GM19467 (cell line): ENCODE measurements around the gene NKIRAS2.
"Not testable (repeated sequence)": the region's sequence is repeated elsewhere in the genome, so short reads cannot be mapped to it uniquely, and the experiment has no call there.

Source experiments
- ATAC-seq: cut with Tn5 transposase; IDR thresholded peaks from one replicate; pipeline ENCODE4 v1.9.1; 2021; ENCODE audit warnings: mild to moderate bottlenecking, moderate library complexity; ENCODE audit not compliant: unreplicated experiment

Gene NKIRAS2

DNA sequence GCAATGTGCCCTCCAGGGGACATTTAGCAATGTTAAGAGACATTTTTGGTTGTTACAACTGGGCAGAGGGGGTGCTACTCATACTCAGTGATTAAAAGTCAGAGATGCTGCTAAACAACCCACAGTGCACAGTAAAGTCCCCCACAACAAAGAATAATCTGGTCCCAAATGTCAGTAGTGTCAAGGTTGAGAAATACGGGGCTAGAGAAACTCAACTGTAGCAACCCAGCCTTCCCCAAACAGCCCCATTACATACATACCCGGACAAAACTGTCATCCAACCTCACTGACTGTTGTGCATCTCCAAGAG is 23.1 kb upstream of the NKIRAS2 start:
- ATAC-seq, result no peak

DNA sequence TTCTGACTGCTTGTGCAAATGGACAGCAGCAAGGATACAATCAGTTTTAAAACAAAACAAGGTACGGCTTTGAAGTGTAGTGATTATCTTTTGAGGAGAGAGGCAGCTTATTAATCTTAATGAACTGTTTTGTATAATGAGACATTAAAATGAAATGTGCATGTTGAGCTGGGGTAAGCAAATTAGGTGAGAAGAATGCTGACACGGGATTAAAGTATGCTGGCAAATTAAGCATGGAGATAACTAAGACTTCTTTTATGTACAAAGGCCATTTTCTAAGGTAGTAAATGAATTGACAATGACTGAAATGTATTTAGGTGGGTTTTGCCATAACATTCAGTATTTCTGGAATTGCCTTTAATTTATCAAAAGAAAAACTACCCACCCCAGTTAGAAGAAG is 21.4 kb upstream of the NKIRAS2 start:
- ATAC-seq, result no peak

DNA sequence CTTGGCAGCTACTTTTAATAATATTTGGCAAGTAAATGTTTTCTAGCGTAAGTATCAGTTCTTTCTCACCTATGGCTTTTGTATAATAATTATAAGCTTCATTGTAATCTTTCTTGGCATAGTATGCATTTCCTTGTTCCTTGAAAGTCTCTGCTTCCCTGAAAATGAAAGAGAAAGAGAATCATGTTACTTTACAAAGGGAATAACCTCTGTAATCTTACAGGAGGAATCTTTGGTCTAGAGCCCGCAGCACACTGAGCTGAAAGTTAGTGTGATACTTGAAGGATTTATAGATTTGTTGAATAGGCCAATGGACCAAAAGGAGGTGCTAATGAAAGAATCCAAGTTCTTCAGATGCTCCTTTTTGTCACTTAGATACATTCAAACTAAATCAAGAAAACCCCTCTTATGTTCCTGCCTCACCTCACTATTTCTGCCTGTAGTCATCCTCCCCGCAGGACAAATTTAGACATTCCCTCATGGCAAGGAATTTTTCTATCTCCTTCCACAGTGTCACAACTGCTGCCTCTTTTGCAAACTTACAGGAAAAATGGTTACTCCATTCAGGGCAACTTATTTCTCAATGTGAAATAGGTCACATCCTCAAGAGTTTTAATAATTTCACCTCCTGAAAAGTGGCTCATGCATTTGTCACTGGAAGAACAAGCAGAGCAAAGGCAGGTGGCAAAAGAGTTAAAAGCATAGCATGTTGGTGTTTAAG is 19.3 kb upstream of the NKIRAS2 start:
- no peak for ATAC-seq

DNA sequence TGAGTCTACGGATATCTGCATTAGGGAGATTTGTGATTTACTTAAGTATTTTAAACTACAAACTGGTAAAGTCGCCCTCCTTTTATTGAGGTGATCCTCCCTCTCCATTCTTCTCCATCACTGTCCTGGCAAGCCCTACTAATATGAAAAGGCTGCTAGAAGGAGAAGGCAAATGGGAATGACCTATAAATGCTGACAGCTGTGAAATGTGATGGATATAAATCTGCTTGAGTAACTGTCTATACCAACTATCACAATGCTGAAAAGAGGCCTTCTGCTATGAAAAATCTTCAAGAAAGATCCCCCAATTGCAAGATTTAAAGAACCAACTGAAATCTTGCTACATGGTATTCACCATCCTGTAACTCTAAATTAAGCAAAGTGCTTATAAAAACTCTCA is 18.2 kb upstream of the NKIRAS2 start:
- no peak for ATAC-seq

DNA sequence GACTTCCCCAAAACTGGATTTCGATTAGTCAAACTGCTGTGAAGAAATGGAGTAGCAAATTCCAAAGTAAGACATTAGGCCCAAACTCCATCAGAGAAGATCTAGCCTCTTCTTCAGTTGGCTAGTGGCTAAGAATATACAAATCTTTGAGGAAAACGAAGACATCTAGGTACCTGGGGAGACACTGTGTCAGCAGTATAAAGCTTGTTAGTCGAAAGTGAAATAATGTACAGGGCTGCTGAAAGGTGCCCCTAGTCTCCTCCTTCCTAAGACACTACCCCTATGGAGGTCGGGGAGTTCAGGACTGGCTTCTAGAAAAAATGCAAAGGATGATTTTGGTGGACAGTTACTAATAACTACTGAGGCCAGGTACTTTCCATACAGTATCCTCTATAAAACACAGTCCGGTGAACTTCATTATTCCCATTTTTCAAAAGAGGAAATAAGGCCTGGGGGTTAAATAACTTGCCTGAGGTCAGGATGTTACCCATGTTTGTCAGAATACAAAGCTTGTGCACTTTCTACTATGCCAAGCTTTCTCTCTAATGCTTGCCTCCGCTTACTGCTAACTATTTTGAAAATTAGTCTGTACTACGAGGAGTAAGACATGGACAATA is 17.6 kb upstream of the NKIRAS2 start:
- ATAC-seq, result no peak

DNA sequence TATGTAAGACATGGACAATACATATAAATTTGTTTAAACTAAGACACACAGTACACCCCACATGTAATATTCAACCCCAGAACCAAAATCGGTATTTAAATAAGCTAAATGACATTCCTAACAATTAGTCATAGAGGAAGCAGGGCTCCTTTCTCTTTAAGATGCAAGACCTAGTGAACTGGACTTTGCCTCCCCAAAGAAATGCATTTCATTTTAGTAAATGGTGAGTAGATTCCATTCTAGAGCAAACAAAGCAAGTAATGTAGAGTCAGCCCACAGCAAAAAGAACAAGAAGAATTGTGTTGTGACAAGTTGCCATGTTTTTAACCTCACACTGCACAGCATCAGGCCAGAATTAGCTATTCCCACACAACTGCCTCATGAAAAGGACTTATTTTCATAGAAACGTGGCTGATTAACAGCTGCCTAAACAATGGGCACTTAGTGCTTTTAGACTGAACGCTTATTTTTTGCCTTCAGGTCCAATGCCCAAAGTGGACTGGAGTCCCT is 17.0 kb upstream of the NKIRAS2 start:
- no peak for ATAC-seq

DNA sequence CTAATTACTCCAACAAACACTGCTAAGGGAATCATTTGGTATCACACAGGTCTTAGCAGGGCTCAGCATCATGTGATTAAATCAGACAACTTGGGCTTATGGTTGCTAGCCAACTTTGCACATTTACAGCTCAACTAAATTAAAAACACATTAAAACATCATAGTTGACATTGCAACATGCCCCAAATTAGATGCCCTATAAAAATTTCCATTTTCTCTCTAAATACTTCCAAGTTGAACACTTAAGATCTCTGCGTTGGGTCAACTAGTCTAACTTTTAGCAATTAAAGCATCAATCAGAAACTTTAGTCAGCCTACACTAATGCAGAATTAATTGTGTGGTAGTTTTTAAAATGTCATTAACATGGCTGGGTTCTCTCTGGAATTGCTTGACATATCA is 14.7 kb upstream of the NKIRAS2 start:
- ATAC-seq, result no peak

DNA sequence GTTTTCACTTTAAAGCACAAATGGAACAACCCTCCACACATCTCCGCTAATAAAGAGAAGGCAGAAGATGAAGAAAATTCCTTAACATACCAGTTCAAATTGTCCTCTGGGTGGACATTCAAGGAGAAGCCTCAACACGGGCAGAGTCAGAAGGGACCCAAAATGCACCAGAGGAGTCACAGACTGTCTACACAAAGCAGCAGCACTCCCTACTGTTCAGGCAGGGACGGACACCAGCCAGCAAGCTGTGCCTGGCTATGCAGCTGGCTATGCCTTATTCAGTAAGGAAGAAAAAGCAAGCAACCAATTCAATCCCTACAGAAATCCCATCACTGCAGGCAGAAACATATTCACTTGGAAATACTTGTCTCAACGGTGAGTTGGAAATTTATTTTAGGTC is 10.7 kb upstream of the NKIRAS2 start:
- ATAC-seq, result no peak

DNA sequence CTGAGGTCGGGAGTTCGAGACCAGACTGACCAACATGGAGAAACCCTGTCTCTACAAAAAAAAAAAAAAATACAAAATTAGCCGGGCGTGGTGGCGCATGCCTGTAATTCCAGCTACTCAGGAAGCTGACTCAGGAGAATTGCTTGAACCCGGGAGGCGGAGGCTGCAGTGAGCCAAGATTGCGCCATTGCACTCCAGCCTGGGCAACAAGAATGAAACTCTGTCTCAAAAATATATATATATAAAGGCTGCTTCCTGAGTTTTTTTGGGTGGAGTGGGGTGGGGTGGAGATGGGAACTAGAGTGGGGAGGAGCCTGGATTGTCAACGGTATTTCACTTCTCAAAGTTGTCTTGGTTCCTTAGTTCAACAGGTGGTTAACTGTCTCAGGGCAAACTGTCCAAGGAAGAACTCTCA is 9.6 kb upstream of the NKIRAS2 start:
- not testable (repeated sequence) for ATAC-seq

DNA sequence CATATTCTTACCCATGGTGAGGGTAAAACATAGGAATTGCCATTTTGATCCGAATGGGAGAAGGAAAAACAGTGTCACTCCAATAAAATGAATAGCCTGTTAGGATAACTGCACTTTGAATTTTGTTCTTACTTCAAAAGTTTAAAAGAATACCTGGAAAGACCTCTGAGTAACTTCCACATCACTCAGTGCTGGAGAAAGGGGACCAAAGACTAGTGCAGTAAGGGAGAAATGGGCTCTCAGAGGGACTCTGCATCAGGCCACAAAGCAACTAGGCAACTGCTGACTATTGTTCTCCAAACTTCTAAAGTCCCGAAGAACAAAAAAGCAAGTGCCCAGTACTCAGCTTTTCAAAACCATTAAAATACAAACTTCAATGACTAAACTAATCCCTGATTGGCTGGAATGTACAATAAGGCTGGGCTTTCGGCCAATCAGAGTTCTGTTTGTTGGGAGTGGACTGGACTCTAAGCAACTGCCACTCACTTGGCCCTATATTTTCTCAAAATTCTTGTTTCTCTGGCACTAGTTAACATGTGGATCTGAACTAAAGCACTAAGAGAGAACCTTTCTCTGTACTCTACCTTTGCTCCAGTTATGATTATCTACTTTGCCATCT is 8.9 kb upstream of the NKIRAS2 start:
- no peak for ATAC-seq

DNA sequence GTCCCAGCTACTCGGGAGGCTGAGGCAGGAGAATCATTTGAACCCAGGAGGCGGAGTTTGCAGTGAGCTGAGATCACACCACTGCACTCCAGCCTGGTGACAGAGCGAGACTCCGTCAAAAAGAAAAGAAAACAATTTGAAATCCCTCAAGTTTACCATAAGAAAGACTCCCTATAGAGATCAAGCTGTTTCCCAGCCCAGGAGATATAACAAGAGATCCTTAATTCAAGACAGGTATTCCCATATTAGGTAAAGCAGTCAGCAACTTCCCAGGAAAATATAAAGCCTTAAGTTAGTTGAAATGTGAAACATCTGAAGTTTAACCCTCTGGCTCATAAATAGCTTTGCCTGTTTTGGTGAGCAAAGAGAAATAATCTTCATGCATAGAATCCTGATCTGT is 7.5 kb upstream of the NKIRAS2 start:
- not testable (repeated sequence) for ATAC-seq

DNA sequence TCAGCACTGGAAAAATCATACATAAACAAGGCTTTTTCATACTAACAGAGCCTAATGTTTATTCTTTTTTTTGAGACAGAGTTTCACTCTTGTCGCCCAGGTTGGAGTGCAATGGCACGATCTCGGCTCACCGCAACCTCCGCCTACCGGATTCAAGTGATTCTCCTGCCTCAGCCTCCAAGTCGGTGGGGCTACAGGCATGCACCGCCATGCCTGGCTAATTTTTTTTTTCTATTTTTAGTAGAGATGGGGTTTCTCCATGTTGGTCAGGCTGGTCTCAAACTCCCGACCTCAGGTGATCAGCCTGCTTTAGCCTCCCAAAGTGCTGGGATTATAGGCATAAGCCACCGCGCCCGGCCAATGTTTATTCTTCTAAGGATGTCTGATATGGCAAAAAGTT is 6.2 kb upstream of the NKIRAS2 start:
- ATAC-seq, result not testable (repeated sequence)

DNA sequence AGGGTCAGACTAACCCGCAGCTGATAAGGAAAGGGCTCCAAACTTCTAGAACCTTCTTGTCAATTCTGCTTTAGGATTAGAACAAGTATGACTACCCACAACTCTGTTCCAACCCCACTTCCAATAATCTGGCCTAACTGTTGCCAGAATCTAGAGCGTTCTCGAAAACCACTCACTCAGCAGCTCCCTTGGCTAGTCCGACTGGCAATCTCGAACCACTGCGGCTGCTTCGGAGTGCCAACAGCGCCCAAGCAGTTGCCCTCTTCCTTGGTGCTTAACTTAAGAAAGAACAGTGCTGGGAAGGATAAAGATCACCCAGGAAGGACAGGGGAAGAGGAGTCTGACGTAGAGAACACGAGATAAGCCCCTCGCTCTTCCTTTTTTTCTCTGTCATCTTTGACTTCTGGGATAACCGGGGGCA is 3.5 kb upstream of the NKIRAS2 start:
- no peak for ATAC-seq

DNA sequence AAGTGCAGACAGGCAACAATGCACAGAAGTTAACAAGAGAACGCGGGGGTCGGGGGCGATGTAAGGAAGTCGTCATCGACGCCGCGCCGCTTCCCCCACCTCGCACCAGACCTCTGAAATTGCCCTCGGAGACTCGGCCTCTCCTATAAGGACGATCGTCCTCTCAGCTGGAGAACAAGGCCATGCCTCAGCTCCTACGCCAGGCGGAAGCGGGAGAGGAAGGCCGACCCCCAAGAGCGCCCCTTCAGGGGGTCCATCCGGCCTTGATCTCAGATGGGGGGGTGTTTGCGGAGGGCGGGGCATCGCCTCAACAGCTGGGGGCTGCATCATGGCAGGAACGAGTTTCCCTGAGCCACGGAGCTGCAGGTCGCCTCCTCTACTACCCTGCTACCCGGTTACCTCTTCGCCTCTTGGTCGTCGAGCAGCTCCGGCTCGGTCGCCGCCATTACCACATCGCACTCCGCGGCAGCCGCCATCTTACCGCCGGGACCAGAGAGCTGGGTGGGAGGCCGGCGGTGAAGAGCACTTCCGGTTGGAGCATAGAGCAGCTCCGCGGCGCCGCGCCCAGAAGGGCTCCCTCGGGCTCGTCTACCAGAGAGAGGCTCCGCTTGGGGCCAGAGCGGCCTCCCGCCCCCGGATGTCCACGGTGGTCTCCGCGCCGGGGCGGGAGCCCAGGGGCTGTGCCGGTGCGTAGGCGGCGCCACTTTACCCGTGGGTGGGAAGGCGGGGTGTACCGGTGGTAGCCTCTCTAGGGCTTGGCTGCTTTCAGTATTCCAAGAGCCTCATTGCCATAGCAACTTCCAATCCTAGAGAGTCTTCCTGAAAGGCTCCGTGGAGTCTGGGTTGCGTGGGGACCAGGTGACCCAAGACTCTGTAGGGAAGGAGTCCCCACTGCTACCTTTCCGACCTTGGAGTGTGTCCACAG is 2.7 kb upstream of the NKIRAS2 start, which contains the start of gene DNAJC7:
Gene DNAJC7, minus strand, starts transcription at position 499 of the 925 bp plus-strand sequence. Its CDS starts 23 bp downstream, at position 476.
- ATAC-seq, result peak; percentile 77

DNA sequence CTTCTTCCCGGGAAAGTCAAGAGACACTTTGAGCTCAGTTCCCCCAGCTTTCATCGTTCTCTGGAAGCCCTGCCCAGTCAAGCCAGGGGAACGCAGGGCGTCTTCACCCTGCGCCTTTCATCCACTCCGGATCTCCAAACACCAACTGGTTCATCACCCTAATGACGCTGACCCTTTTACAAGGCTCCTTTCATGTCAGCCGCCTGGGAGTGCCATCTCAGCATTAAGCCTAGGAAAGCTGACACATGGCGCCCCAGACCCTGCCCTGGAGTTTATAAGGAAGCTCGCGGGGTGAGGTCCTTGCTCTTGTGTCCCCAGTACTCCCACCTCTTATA is 2.1 kb upstream of the NKIRAS2 start:
- no peak for ATAC-seq

DNA sequence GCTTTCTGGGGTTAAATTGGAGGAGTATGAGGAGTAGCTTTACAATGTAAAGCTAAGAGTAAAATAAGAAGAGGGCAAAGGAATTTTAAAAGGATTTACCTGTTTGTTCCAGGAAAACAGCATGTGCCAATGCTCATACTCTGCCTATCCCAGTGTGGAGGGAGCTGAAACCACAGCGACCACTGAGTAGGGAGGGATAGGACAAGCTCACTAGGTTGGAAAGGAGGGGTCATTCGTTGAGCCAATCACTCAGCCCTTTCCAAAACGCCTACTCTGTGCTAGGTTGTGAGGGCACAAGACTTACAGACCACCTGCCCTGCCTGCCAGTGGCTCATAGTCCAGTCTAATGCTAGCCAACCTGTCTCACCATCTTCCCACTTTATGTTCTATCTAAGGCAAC is 1.6 kb upstream of the NKIRAS2 start:
- no peak for ATAC-seq

DNA sequence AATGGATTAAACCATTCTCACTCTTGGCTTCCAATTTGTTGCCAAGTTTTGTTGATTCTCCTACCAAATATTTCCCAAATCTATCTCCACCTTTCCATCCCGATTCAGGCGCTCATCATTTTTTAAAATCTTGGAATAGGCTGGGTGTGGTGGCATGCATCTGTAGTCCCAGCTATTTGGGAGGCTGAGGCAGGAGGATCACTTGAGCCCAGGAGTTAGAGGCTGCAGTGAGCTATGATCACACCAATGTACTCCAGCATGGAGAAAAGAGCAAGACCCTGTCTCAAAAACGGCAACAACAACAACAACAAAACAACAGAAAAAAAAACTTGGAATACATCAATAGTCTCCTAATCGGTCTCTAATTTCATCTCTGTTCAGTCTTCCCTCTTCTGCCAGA is 902 bp upstream of the NKIRAS2 start:
- ATAC-seq, result no peak

DNA sequence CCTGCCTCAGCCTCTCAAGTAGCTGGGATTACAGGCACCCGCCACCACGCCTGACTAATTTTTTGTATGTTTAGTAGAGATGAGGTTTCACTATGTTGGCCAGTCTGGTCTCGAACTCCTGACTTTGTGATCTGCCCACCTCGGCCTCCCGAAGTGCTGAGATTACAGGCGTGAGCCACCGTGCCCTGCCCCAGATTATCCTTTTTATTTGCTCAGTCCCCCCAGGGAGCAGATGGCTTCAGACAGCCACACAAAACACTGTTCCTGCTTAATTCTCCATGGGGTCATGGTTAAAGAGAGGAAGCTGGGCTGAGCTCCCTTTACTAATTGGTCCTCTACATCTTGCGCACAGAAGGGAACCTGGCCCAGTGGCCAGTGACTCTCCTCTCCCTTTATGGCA is 955 bp downstream of the NKIRAS2 start:
- ATAC-seq, result not testable (repeated sequence)

DNA sequence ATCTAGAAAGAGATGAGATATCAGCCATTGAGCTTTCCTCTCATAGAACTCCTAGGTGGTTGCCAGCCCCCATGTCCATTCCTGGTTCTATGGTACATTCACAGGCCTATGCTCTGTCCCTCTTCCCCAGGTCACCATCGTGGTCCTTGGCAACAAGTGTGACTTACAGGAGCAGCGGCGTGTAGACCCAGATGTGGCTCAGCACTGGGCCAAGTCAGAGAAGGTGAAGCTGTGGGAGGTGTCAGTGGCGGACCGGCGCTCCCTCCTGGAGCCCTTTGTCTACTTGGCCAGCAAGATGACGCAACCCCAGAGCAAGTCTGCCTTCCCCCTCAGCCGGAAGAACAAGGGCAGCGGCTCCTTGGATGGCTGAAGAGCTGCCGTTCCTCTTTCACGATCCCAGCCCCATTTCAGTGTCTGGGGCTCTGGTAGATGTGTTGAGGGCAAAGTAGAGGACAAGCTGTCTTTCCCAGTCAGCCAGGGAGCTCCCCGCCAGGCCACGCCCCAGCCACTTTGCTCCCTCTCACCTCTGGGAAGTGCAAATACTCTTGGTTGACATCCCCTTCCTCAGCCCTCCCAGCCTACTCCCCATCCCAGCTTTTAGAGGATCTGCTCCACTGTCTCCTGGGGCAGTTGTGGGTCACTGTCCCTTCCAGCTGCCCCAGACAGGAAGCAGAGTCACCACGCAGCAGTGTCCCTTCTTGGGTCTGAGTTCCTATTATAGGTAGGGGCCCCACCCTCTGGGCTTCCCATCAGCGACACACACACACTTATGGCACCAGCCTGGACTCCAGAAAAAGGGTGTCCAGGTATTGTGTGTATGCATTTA is 3.8 kb downstream of the NKIRAS2 start:
- ATAC-seq, result no peak

DNA sequence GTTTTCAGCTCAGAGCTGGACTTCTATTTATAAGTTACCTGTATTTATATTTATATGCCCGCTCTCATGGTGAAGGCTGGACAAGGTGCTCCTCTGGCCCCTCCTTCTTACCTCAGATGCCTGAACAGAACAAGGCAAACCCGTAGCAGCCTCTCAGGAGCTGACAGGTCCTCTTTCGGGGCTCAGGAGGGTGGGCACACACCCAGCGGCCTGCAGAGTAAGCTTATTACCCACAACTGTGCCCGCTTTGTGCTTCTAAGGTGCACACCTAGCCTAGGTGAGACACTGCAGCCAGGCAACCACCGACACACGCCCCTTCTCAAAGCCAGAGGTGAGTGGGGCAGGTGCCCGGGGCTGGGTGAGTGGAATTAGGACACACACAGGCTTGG is 5.3 kb downstream of the NKIRAS2 start:
- ATAC-seq, result no peak
